ENCODE measurements around the gene ITGA8.
"Not testable (repeated sequence)": the region's sequence is repeated elsewhere in the genome, so short reads cannot be mapped to it uniquely, and the experiment has no call there.

ITGA8 gene

DNA sequence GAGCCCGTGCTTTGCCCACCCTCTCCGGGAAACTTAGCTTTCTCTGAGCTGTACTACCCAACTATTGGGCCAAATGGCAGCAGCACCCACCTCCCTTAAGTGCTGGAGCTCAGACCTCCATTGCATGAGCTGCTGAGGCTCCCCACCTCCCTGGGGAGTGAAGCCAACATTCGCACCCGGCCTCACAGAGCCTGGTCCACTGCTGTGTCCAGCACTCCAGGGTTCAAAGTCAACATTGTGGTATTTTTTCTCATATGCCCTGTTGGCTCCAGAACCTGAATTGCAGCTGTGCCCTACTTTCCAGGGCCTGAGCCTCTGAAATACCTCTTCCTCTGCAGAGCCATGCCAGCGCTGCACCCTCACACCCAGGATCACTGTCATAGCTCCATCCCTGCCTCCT, 29.7 kb downstream of the ITGA8 start:
- DNase-seq (ENCODE audit: extremely low read depth in 1 of 2, low read depth in 1 of 2), result no peak

DNA sequence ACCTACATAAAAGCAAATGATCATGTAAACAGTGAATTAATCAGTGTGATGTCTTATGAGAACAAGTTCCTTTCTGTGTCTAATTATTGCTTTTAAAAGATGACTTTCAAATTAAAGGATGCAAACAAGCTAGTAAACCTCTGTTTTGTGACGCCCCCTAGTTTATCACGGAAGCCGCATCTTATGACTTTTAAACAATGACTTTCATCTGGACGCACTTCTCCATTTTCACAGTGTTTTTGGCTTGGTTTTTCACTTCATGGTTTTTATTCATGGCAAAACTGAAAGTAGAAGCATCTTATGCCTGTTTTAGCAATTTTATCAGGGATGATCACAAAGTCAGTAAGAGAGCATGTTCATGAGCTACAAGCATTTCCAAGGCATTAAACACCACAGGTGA, 35.0 kb downstream of the ITGA8 start:
- no peak for DNase-seq (ENCODE audit: extremely low read depth in 1 of 2, low read depth in 1 of 2)

- no peak for DNase-seq (ENCODE audit: extremely low read depth in 1 of 2, low read depth in 1 of 2)
Measured at GRCh38 chr10:15681076-15681475, 38.6 kb downstream of the ITGA8 start.

DNA sequence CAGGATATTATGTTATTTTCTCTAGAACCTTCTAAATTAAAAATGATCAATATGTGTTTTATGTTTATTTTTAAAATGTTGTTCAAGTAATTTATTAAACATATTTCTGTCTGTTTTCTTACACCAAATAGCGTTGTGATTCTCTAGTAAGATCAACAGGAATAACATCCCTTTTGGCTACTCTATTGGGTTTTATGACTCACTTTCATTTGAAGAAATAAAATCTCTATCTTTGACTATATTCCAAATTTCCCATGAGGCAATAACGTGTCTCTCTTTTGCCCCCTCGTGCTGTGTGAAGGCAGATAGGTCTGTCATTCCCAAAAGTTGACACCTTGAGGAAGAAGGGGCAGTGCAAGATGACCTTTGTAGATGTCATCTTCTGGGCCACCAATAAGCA, 40.9 kb downstream of the ITGA8 start:
- no peak for DNase-seq (ENCODE audit: extremely low read depth in 1 of 2, low read depth in 1 of 2)

DNA sequence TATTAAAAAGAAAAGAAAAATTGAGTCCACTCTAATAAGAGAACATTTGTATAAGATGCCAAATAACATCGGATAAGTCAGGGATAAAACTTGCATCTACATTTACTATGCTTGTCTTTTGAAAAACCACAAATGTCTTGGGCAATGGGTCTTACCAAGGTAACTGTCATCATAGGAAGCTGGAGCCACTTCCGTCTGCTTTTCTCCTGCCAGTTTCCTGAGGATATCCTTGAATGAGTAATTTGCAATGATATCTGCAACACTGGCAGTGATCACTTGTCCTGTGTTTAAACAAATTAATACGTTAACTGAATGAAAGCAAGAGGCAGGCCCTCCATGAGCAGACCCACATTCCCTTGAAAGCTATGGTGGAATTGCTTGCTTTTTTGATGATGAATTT, 47.3 kb downstream of the ITGA8 start:
- DNase-seq (ENCODE audit: extremely low read depth in 1 of 2, low read depth in 1 of 2), result no peak

DNA sequence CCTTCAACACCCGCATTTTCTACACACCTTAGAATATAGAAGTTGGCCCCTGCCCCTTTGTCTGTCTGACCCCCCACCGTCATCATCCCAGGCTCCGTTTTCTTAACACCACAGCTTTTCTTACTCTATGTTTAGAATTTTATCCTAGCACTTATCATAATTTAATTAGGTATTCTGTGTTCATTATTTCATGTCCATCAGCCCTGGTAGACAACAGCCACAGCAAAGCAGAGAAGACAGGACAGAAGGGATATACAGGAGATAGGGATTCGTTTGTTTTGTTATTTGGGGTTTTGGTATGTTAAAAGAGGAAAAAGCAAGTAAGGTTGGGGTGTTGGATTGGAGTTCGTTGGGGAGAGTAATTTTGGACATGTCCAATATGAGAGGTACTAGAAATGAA, 48.8 kb downstream of the ITGA8 start:
- DNase-seq (ENCODE audit: extremely low read depth in 1 of 2, low read depth in 1 of 2), result no peak

- DNase-seq (ENCODE audit: extremely low read depth in 1 of 2, low read depth in 1 of 2), result no peak
Measured at GRCh38 chr10:15661574-15661973, 58.1 kb downstream of the ITGA8 start.

- DNase-seq (ENCODE audit: extremely low read depth in 1 of 2, low read depth in 1 of 2), result no peak
Measured at GRCh38 chr10:15660990-15661389, 58.7 kb downstream of the ITGA8 start.

- DNase-seq (ENCODE audit: extremely low read depth in 1 of 2, low read depth in 1 of 2), result no peak
Measured at GRCh38 chr10:15658069-15658702, 61.5 kb downstream of the ITGA8 start.

DNA sequence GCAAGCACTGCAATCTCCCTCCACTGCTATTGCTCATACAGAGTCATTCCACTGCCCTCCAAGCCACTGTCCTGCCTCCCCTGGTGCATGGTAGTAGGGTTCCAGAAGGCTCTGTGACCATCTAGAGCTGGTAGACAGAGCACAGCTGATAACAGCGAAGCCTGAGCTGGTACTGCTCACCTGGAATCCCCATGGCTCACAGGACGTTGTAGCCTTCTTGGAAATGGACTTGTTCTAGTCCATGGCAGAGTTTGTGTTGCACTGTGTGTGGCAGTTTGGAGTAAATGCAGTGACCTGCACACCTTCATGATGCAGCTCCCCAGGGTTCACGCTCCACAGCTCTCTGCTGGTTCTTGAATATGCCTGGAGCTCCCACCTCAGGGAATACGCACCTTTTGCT, 67.0 kb downstream of the ITGA8 start:
- no peak for DNase-seq (ENCODE audit: extremely low read depth in 1 of 2, low read depth in 1 of 2)

DNA sequence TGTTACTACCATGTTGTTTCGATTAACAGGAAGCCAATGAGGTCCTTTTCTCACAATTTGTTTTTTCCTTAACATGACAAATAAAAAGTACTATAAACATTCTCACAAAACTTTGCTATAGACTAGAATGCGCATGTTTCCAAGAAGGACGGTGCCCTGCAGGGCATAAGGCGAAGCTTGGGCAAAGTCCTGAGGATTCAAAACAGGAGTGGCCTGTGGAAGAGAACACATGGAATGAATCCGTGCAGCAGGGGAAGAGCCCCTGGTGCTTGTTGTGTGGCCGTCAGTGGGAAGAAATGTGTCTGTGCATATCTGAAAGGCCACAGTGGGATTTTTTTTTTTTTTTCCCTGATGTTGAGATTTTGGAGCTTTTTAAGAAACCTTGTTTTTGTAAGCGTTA, 67.6 kb downstream of the ITGA8 start:
- DNase-seq (ENCODE audit: extremely low read depth in 1 of 2, low read depth in 1 of 2), result no peak

DNA sequence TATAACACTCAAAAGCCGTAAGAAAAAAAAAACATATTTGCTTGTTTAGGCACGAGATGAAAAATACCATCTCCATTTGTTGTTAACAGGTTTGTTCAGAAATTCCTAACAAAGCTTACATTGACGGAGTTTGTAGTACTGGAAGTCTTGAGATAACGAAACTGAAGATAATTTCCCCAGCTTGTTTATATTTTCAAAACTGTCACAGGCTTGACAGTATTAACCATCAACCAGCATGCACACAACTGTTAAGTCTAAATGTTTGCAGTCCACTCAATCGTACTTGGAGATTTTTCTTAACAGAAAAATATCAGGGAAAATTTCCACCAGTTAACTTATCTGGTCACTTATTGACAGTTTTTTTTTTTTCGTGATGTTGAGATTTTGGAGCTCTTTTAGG, 68.5 kb downstream of the ITGA8 start:
- DNase-seq (ENCODE audit: extremely low read depth in 1 of 2, low read depth in 1 of 2), result no peak

DNA sequence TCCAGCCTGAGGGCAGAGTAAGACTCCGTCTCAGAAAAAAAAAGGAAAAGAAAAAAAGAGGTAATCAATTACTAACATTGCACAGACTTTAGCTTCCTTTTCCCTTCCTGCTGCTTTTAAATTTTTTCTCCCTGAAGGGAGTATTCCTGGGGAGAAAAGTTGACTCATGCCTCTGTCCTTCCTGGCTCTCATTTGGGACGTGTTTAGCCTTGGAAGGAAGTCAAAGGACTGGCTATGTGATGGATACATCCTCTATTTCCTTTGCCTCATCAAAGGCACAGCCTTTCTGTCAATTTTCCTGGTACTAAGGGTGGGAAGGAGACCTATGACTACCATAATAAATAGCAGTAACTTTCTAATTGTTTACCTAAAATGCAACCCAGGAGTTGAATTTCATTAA, 77.6 kb downstream of the ITGA8 start:
- no peak for DNase-seq (ENCODE audit: extremely low read depth in 1 of 2, low read depth in 1 of 2)

DNA sequence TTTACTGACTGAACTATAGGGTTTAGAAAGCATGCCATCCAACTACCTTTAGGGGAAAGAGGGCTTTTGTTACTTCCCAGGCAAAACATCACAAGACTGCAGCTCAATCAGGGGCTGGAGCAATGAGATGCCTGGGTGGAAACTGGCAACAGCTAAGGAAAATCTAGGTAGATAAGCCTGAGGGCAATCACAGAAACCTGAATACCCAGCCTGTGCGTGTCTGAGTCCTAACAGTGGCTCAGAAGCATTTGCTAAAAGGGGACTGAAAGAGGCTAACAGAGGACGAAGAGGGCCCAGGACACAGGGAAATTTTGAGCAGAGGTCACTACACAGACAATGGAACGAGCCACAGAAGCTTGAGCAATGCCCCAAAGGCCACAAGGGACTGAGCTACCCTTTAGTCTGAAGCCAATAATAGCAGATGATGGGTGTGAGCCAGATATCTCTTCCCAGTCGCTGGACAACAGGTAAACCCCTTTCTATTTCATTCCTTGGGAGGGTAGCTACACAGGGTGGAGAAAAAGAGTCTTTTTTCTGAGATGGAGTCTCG, 79.1 kb downstream of the ITGA8 start:
- no peak for DNase-seq (ENCODE audit: extremely low read depth in 1 of 2, low read depth in 1 of 2)

DNA sequence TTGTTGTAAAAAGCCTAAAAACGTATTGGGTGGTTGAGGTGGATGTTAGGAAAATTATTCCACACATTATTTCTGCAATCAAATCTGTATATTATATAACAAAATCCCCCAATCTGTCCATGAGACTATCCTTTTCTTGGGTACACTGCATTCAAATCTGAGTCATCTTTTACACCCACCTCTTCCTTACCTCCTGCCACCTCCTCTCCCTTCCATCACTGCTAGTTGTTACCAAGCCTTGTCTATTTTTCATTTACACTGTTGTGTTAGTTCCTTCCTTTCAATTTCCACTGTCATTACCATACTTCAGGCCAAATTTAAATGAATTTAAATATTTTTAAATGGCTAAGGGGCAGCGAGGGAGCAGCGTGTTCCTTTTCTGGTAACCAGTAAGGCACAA, 83.3 kb downstream of the ITGA8 start:
- no peak for DNase-seq (ENCODE audit: extremely low read depth in 1 of 2, low read depth in 1 of 2)

DNA sequence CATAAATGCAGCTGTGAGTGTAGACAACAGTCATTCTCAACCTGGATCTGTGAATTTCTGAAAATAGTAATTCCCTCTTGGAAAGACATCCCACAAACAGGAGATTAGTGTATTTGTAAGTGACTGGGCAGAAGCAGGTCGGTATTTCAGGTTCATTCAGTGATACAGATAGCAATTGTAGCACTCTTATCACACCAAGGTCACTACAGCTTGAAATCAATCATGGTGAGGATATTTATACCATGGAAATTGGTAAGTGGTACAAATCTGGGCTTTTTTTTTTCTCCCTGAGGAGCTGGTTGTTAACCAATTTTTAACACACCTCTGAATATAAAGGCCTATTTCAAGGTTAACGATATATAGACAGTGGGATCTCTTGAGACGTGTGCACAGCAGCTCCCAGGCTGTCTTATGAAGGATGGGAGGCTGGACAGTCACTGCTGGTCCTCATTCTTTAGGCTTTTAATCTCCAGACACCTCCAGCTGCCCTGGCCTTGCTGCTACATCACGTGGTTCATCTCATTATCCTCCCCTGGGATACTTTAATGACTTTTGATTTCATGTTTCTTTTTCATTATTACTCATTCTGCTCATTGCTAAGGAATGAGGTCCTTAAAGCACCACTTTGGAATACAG, 87.1 kb downstream of the ITGA8 start:
- DNase-seq (ENCODE audit: extremely low read depth in 1 of 2, low read depth in 1 of 2), result no peak

DNA sequence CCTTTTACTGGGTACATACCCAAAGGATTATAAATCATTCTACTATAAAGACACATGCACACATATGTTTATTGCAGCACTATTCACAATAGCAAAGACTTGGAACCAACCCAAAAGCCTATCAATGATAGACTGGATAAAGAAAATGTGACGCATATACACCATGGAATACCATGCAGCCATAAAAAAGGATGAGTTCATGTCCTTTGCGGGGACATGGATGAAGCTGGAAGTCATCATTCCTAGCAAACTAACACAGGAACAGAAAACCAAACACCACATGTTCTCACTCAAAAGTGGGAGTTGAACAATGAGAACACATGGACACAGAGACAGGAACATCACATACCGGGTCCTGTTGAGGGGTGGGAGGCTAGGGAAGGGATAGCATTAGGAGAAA, 88.5 kb downstream of the ITGA8 start:
- DNase-seq (ENCODE audit: extremely low read depth in 1 of 2, low read depth in 1 of 2), result not testable (repeated sequence)

GRCh38 chr10:15630353-15630752, 89.4 kb downstream of the ITGA8 start:
- DNase-seq (ENCODE audit: extremely low read depth in 1 of 2, low read depth in 1 of 2), result no peak

DNA sequence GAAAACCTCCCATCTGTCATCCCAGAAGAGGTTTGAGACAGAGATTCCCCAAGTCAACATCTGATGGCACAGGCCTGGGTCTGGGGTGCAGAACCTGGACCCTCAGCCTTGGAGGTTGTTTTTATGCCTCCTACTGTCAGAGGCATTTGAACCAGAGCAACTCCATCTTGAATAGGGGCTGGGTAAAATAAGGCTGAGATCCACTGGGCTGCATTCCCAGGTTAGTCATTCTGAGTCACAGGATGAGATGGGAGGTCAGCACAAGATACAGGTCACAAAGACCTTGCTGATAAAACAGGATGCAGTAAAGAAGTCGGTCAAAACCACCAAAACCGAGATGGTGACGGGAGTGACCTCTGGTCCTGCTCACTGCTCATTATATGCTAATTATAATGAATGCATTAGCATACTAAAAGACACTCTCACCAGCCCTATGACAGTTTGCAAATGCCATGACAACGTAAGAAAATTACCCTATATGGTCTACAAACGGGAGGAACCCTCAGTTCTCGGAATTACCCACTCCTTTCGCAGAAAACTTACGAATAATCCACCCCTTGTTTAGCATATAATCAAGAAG, 92.0 kb downstream of the ITGA8 start:
- DNase-seq (ENCODE audit: extremely low read depth in 1 of 2, low read depth in 1 of 2), result no peak

- no peak for DNase-seq (ENCODE audit: extremely low read depth in 1 of 2, low read depth in 1 of 2)
Measured at GRCh38 chr10:15626937-15627336, 92.8 kb downstream of the ITGA8 start.

DNA sequence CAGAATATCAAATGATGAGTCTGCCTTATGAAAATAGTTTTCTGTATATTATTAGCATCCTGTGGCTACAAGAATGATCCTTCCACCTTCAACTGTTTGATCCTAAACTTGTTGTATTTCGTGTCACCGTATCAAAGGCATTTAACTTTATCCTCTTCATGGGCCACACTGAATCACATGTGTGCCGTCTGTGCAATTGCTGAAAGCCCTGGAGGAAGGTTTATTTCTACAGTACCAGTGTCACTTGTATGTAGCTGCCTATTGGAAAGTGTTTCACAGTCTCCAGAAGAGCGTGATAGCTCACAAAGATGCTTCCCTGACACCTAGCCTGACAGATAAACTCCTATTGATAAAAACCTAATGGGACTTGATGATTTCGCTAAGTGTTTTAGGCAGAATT, 94.5 kb downstream of the ITGA8 start:
- no peak for DNase-seq (ENCODE audit: extremely low read depth in 1 of 2, low read depth in 1 of 2)

DNA sequence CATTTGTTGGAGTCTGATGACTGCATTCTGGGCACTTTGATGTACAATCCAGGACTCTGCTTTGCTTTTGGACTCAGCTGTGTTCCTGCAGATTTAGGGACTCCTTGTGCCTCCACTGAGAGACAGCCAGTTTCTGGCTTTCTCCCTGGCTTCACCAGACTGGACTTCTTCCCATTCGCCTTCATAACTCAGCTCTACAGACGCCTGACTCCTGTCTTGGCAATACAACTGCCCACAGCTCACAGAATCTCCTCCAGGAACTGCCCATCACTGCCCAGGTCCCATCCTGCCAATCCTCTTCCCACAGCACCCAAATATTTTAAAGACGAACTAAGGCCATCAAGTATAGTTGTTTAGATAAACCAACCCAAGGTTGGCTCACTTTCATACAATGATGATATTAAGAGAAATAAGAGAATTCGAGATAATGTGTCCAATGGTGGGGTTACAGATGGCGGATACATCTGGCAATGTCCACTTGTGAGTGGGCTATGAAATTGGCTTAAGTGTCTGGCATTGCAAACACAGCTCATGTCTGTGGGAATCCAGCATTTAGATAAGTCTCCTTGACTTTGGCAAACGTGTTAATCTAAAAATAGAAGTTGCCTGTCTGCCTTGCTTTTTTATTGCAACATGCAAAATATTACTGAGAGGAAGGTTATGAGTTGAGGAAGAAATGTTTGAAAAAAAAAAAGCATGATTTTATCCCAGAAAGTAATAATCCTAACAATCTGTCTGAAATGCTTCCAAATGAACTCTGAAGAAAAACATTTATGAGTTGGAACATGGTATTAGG, 95.1 kb downstream of the ITGA8 start:
- DNase-seq (ENCODE audit: extremely low read depth in 1 of 2, low read depth in 1 of 2), result no peak
